Cerebellar cortex (tissue), 1 donor: ENCODE results near the gene ZNF146.
"Not testable (repeated sequence)": the region's sequence is repeated elsewhere in the genome, so short reads cannot be mapped to it uniquely, and the experiment has no call there.

Source experiments
- DNase-seq: peaks from one replicate; pipeline ENCODE4 v3.0.0-alpha.2; 2015; ENCODE audit warnings: low spot score

Gene ZNF146

DNA sequence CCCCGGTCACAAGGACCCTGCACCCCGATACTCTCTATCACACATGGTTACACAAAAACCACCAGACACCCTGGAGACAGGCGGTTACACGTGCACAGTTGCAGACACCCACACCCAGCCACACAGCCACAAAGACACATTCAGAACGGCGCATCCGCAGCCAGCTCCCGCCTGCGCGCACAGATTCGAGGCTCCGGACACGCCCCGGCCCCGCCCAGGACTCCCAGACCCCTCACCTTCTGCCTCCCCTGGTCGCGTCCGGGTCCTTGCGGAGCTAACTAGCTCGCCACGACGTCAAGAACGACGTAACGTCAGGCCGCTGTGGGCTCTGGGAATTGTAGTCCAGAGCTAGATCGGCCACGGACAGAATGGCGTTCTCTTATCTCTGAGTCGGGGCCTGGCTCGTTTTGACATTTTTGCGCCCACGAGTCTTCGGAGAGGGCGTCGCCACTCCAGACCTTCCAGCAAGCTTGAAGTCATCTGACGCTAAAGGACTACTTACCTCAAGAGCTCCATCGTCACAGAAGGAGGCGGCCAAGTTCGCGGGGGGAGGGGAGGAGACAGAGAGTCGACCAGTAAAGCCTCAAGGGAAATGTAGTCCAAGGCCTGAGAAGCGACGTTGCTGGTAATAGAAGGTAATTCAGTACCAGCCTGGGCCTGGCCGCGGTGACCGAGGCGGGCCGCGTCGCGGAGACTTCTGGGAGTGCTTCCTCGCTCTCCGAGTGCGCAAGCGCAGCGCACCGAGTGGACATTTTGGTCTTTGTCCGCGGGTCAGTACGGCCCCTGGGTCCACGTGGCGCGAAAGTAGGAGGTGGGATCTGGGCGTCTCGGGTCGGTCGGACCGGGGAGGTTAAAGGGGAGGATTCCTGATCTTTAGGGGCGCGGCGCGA is at the start of gene ZNF146, which contains the start of gene ZNF565:
ZNF146 (plus strand) TSS at position 721 of the 890 bp plus-strand sequence. CDS start 21,335 bp downstream, outside the sequence.
ZNF565 (minus strand) TSS at position 280 of the 890 bp plus-strand sequence. CDS start 12,680 bp downstream, outside the sequence.
- DNase-seq: peak; percentile 99

DNA sequence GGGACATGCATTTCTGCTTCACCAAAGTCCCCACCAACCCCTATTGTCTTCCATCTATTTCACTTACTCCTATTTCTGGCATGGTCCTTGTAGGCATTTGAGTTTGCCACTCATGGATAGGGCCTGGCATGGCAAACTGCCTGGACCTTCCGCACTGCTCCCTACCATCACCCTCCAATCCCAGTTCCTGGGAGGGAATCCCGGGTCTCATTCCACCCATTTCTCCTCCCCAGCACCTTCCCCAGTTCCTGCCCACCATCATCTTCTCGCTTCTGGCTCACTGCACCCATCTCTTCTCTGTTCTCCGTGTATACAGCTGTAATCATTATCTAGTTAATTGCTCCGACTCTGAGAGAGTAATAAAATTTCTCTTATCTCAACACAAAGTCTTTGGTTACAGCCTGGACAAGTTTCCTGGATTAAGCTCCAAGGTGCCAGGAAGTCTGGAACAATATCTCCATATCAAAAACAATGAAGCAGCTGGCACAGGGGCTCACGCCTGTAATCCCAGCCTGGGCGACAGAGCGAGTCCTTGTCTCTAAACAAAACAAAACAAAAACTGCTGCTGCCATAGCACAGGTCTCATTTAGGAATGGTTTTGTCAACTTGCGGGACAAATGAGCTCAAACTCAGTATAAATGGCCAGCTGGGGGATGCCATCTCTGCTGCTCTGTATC is 45.7 kb upstream of the ZNF146 start:
- peak; percentile 17 for DNase-seq

DNA sequence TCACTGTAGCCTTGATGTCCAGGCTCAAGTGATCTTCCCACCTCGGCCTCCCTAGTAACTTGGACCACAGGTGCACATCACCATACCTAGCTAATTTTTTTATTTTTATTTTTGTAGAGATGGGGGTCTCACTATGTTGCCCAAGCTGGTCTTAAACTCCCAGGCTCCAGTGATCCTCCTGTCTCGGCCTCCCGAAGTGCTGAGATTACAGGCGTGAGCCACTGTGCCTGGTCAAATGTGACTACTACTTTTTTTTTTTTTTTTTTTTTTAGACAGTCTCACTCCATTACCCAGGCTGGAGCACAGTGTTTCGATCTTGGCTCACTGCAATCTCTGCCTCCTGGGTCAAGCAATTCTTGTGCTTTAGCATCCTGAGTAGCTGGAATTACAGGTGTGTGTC is 42.1 kb upstream of the ZNF146 start:
- DNase-seq: no peak

DNA sequence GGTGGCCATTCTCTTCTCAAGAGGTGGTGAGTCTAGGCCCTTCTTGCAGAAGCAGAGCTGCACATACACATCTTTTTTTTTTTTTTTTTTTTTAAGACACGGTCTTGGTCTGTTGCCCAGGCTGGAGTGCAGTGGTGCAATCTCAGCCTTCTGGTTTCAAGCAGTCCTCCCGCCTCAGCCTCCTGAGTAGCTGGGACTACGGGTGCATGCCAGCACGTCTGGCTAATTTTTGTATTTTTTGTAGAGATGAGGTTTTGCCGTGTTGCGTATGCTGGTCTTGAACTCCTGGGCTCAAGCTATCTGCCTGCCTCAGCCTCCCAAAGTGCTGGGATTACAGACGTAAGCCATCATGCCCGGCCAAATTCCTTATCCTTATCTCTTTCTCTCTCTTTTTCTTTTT is 41.1 kb upstream of the ZNF146 start:
- DNase-seq: not testable (repeated sequence)

DNA sequence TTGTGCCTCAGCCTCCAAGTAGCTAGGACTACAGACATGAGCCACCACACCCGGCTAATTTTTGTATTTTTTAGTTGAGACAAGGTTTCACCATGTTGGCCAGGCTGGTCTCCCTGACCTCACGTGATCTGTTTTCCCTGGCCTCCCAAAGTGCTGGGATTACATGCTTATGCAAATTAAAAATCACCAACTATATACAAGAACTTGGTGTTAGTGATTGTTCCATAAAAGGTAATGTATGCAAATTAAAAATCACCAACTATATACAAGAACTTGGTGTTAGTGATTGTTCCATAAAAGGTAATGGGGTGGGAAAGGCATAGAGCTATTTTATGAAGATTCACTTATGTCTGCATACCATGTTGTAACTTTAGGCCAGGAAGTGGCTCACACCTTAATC is 35.8 kb upstream of the ZNF146 start:
- DNase-seq: not testable (repeated sequence)

DNA sequence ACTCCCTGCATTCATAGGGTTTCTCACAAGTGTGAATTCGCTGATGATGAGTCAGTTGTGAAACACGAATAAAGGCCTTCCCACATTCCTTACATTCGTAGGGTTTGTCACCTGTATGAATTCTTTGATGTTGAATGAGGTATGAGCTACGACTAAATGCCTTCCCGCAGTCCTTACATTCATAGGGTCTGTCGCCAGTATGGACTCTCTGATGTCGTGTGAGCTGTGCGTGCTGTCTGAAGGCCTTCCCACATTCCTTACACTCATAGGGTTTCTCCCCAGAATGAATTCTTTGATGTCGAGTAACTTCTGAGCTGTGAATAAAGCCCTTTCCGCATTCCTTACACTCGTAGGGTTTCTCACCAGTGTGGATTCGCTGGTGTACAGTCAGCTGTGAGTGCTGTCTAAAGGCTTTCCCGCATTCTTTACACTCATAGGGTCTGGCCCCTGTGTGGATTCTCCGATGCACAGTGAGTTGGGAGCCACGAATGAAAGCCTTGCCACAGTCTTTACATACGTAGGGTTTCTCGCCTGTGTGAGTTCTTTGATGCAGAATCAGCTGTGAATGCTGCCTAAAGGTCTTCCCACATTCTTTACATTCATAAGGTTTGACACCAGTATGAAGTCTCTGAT is 32.2 kb upstream of the ZNF146 start:
- DNase-seq: no peak

DNA sequence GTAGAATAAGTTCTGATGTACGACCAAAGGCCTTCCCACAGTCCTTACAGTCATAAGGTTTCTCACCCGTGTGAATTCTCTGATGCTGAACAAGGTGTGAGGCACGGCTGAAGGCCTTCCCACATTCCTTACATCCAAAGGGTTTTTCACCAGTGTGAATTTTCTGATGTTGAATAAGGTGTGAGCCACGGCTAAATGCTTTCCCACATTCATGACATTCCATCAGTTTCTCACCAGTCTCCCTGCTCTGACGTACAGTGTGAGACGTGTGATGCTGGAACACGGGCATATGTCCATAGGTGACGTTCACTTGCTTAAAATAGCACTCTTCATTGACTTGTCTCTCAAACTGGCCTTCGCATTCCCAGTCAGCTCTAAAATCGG is 31.7 kb upstream of the ZNF146 start:
- DNase-seq: no peak

DNA sequence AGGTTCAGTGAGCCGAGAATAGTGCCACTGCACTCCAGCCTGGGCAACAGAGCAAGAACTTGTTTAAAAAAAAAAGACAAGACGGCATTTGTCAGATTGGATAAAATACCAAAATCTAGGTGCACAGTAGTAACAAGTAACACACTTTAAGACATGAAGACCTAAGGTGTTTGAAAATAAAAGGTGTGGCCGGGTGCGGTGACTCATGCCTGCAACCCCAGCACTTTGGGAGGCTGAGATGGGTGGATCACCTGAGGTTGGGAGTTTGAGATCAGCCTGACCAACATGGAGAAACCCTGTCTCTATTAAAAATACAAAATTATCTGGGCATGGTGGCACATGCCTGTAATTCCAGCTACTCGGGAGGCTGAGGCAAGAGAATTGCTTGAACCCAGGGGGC is 28.2 kb upstream of the ZNF146 start:
- not testable (repeated sequence) for DNase-seq

DNA sequence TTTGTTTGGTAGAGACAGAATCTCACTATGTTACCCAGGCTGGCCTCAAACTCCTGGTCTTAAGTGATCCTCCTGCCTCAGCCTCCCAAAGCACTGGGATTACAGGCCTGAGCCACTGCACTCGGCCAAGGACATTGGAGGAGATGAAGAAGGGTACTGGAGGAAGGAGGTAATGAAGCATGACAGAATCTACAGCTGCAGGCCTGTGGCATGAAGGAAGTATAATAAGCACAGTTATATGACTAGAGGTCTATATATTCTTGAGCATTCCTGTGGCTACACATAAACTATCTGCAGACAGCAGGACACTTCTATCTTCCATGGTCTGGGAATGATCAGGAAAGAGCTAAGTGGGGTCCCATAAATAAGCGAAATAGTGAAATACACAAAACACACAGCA is 18.7 kb upstream of the ZNF146 start:
- no peak for DNase-seq

DNA sequence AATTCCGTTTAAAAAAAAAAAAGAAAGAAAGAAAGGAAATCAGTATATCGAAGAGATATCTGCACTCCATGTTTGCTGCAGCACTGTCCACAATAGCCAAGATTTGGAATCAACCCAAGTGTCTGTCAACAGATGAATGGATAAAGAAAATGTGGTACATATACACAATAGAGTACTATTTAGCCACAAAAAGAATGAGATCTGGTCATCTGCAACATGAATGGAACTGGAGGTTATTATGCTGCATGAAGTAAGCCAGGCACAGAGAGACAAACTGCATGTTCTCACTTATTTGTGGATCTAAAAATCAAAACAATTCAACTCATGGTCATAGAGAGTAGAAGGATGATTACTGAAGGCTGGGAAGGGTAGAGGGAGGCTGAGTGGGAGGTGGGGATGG is 16.8 kb upstream of the ZNF146 start:
- DNase-seq: no peak

DNA sequence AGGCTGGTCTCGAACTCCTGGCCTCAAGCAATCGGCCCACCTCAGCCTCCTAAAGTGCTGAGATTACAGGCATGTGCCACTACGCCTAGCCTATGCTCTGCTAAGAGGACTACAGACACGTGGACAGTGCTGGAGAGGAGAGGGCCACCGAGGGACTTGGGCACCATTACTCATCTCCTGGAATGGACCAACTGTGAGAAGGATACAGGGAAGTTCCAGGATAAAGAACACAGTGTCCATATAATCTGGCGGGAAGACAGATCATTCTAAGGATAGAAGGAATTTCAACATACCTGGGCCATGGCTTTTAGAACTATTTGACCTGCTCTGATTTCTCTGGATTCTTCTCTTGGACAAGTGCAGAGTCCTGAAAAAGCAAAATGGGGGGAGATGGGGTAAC is 13.2 kb upstream of the ZNF146 start:
- no peak for DNase-seq

DNA sequence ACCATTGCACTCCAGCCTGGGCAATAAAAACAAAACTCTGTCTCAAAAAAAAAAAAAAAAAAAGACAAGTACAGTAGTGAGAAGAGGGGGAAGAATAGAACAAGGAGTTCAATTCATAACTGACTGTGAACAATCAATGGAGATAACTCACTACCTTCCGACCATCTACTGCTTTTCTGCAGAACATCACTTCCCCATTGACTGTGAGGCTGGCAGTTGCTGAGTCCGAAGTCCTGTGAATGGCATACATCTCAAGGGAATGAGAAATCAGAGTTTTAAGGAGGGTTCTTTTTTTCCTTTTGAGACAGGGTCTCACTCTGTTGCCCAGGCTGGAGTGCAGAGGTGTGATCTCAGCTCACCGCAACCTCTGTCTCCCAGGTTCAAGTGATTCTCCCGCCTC is 11.6 kb upstream of the ZNF146 start:
- no peak for DNase-seq

DNA sequence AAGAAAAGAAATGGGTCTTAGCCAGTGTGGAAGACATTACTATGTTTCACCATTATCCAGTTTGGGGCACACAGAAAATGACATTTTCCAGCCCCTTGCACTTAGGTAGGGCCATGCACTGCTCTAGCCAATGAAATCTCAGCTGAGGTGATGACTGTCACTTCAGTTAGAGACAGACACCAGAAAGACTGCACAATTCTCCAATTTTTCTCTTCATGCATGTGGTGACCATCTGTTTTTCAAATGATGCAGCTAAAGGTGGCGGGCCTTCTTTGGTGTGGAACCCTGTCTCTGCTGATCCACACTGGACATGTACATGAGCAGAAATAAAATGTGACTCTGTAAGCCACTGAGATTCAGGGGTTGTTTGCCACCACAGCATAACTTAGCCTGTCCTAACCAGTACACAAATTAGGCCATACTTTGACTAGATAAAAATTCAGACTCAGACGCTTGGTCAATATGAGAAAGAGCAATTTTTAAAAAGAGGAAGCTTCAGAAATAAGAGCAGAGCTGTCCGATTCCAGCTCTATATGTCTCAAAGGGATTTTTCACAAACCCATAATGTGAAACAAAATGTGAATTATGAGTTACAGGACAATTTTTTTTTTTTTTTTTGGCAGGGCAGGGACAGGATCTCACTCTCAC is 7.2 kb upstream of the ZNF146 start:
- DNase-seq: peak; percentile 42

DNA sequence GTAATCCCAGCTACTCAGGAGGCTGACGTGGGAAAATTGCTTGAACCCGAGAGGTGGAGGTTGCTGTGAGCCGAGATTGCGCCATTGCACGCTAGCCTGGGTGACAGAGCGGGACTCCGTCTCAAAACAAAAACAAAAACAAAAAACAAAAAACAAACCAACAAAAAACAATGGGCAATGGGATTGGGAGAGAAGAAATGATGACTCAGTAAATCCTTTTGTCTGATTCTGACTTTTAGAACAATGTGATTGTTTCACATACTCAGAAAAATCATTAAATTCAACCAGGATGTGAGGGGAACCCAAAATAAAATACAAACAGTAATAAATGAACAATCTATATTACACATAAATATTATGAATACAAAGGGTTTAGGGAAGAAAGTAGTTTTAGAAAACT is 5.5 kb upstream of the ZNF146 start:
- DNase-seq: no peak

DNA sequence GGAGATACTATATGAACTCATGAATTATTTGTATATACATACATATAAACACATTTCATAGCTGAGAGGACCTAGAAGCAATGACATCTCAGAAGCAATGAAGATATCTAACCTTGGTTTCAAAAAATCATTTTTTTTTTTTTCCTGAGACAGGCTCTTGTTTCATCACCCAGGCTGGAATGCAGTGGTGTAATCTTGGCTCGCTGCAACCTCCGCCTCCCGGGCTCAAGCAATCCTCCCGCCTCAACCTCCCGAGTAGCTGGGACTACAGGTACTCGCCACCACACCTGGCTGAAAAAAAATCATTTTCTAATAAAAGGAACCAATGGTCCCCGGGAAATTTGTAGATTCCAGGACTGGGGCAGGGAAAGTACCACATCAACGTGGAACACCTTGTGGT is 4.4 kb upstream of the ZNF146 start:
- no peak for DNase-seq

DNA sequence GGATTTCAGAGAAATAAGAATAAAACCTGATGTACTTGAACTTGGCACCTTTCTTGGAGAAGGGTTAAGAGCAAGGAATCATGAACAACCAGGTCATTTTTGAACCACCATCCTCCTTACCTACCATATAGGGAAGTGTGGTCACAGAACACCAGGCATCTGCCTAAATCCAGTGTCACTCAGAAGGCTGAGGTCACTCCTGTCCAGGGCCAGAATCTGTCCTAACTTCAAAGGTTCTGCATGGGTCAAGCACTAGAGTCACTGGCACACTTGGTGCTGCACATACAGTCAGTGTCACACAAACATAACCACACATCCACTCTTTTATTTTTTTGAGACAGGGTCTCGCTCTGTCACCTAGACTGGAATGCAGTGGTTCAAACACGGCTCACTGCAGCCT is 2.0 kb upstream of the ZNF146 start:
- no peak for DNase-seq

DNA sequence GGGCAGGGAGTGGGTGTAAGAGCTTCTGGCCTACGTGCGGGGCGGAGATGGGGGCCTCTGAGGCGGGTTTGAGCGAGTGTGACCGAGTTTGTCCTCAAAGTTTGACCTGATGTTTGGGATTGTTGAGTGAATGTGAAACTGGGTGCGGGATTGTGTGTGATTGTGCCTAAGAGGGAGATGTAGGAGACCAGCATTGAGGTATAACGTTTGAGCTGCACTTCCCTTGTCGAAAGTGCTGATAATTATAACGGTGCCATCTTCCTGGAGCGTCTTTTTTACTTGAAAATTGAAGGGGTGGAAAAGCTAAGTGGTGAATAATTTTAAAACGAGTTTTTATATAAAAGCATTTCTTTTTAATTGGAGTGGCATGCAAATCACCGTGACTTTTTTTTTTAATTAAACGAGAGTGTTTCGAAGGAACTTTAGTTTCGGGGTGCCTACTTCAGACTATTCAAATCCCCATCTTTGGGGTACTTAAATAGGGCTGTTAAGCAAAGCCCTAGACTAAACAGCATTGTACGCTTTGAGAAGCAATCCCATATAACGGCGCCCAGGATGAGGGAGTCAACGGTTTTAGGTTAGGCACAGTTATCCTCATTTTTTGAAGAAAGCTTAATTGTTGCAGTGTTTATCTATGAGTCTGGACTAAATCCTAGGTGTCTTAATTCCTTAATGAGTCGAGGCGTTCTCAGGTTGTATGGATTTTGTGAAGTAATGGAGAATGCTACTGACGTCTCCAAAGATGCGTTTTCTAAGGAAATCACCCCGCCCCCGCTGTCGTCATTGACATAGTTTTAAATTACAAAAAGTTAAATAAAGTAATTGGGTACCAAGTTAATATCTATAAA is 594 bp downstream of the ZNF146 start:
- DNase-seq: no peak

DNA sequence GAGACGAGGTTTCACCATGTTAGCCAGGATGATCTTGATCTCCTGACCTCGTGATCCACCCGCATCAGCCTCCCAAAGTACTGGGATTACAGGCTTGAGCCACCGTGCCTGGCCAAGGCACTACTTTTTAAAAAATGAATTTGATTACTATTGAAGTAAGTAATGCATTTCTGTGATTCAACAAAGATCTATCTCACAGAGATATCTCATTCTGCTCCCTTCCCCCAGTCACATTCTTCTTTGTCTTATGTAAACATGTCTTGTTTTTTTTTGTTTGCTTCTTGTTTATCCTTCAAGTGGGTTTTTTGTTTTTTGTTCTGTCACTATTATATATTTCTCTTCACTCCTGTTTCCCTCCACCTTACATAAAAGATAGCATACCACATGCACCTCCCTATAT is 6.6 kb downstream of the ZNF146 start:
- DNase-seq: no peak

DNA sequence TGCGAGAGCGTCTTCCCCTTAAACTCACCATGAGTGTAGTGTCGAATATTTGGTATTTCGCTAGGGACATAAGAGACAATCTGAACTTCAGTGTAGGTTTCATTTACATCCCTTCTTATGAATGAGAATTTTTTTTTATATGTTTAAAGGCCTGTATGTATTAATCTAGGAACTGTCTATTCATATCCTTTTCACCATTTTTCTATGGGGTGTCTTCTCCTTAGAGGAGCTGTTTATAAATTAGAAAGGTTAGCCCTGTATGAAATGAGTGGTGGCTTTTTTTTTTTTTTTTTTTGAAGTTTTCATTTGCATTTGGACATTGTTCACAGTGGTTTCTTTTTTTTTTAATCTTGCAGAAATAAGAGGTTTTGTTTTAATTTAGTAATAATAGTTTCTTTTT is 7.6 kb downstream of the ZNF146 start:
- DNase-seq: no peak

DNA sequence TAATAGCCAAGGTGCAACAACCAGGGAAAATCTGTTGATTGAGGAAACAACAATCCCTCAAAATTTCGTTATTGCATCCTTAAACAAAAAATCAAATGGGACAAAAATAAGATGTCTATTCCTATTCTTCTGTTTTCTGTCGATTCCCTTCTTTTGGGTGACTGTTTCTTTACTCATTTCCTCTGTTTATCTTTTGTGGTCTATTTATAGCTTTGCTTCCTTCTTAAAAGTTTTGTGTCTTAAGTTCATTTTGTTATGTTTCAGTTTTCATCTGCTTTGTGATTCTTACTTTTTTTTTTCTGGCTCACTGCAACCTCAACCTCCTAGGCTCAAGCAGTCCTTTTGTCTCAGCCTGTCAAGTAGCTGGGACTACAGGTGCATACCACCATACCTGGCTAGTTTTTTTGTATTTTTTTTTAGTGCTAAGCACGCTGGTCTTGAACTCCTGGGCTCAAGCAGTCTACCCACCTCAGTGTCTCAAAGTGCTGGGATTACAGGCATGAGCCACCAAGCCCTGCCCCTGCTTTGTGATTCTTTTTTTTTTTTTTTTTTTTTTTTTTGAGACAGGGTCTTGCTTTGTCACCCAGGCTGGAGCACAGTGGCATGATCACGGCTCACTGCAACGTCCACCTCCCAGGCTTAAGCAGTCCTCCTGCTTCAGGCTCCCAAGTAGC is 10.4 kb downstream of the ZNF146 start:
- no peak for DNase-seq

DNA sequence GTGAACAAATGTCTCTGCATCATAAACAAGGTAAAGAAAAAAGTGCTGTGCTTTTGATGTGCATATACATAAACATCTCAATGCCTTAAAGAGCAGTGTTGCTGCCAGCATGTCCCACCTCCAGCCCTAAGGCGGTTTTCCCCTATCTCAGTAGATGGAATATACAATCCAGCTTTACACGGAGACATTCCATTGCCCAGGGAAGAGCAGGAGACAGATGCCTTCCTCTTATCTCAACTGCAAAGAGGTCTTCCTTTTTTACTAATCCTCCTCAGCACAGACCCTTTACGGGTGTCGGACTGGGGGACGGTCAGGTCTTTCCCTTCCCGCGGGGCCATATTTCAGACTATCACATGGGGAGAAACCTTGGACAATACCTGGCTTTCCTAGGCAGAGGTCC is 18.7 kb downstream of the ZNF146 start:
- DNase-seq: not testable (repeated sequence)
